Prostate gland (tissue), 2 donors: Measurements from ENCODE around the gene SGCG. TPM values are rescaled to one million over a fixed set of nuclear protein-coding genes. Genes with fewer than 3 reads are reported as not detected.

Experiments
- DNase-seq: peaks from one replicate; pipeline ENCODE4 v3.0.0-alpha.2; 2019; ENCODE audit warnings: low spot score
- H3K27ac ChIP-seq, 2 donors: fragments of 200-600 bp; sonication (generic); 2 replicates each; pipeline ENCODE4 v1.5.1; 2017 to 2019
- H3K27me3 ChIP-seq: fragments of 200-600 bp; sonication (generic); replicated peaks from 2 replicates; pipeline ENCODE4 v1.5.1; 2019; ENCODE audit not compliant: insufficient read depth
- H3K36me3 ChIP-seq, 2 donors: fragments of 200-600 bp; sonication (generic); 1 replicate in 1 of 2; 2 replicates in 1 of 2; pipeline versions ENCODE4 v1.5.1 to v1.8.1; 2017 to 2019
- H3K4me1 ChIP-seq: fragments of 200-600 bp; sonication (generic); replicated peaks from 2 replicates; pipeline ENCODE4 v1.5.1; 2019
- H3K4me3 ChIP-seq, 2 donors: fragments of 200-600 bp; sonication (generic); 2 replicates each; pipeline ENCODE4 v1.5.1; 2017 to 2019
- H3K9me3 ChIP-seq: fragments of 200-600 bp; sonication (generic); 2 replicates; pipeline ENCODE4 v1.5.1; 2017
- POLR2A ChIP-seq: fragments of 450-650 bp; IDR thresholded peaks from one replicate; pipeline ENCODE4 v1.6.1; 2016; ENCODE audit warnings: antibody characterized with exemption, mild to moderate bottlenecking
- POLR2AphosphoS5 ChIP-seq: sonication (generic); formaldehyde crosslinking; IDR thresholded peaks from one replicate; pipeline ENCODE4 v1.6.1; 2017; ENCODE audit warnings: antibody characterized with exemption
- WGBS: methylation state at CpG from one replicate; pipeline ENCODE4 v1.1.5; 2018; 5-methylcytosine and 5-hydroxymethylcytosine counted together
- intact Hi-C: fragments of 100-400 bp; cut with DNase I; formaldehyde crosslinking; loops from one replicate; pipeline ENCODE4 v1.14.2; 2022
- total RNA-seq, 2 donors: library from RNA; depleted of rRNA; stranded (reverse); fragments of >200 nt; gene quantifications; one replicate each; pipeline ENCODE4 v1.1.0, GENCODE V29; 2016
- TF ChIP-seq, protein P1 (sequence below), 4 experiments: fragments of 200-600 bp in 2 of 4; fragments of 450-650 bp in 2 of 4; sonication (generic) in 2 of 4; IDR thresholded peaks; 1 replicate in 3 of 4; 2 replicates in 1 of 4; pipeline ENCODE4 v1.5.1; 2016 to 2019; ENCODE audit warnings: antibody characterized with exemption in 4 of 4, mild to moderate bottlenecking in 2 of 4, moderate library complexity in 2 of 4

SGCG gene
- total RNA-seq, 2 donors from 2014 or later: 1.3 to 1.9 TPM

- no peak for DNase-seq
- 27% methylated on average over 2 of the region's 2 CpGs for WGBS
- intact Hi-C loops: no loop called here
- Histone ChIP-seq H3K9me3 (no peaks in the 10 kb centered on the region), H3K36me3 (no peaks in the 10 kb centered on the region), H3K27ac (no peak overlapping the region), H3K4me1 (no peaks in the 10 kb centered on the region), H3K27me3 (no peaks in the 10 kb centered on the region), H3K4me3 (no peak overlapping the region)
- TF ChIP-seq, protein P1, sequence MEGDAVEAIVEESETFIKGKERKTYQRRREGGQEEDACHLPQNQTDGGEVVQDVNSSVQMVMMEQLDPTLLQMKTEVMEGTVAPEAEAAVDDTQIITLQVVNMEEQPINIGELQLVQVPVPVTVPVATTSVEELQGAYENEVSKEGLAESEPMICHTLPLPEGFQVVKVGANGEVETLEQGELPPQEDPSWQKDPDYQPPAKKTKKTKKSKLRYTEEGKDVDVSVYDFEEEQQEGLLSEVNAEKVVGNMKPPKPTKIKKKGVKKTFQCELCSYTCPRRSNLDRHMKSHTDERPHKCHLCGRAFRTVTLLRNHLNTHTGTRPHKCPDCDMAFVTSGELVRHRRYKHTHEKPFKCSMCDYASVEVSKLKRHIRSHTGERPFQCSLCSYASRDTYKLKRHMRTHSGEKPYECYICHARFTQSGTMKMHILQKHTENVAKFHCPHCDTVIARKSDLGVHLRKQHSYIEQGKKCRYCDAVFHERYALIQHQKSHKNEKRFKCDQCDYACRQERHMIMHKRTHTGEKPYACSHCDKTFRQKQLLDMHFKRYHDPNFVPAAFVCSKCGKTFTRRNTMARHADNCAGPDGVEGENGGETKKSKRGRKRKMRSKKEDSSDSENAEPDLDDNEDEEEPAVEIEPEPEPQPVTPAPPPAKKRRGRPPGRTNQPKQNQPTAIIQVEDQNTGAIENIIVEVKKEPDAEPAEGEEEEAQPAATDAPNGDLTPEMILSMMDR (IDR thresholded peaks at IDR 0.05): no peak
- peak; percentile 10 for TF ChIP-seq POLR2AphosphoS5
Measured at GRCh38 chr13:23325191-23325590, 144.4 kb downstream of the SGCG start.

GRCh38 chr13:23330356-23330755 is 149.6 kb downstream of the SGCG start:
- peak; percentile 25 for DNase-seq
- Histone ChIP-seq H3K4me1 (no peaks in the 10 kb centered on the region), H3K36me3 (no peaks in the 10 kb centered on the region), H3K27me3 (no peaks in the 10 kb centered on the region), H3K4me3 (no peak overlapping the region), H3K27ac (no peak overlapping the region), H3K9me3 (no peaks in the 10 kb centered on the region)
- WGBS: 40% methylated on average over 6 of the region's 6 CpGs
- TF ChIP-seq POLR2AphosphoS5: peak; percentile 26
- TF ChIP-seq, protein P1 (IDR thresholded peaks at IDR 0.05): no peak
- TF ChIP-seq POLR2A: no peak
- intact Hi-C loops: no loop called here

- Histone ChIP-seq H3K4me3 (no peak overlapping the region), H3K27me3 (no peaks in the 10 kb centered on the region), H3K4me1 (no peaks in the 10 kb centered on the region), H3K9me3 (no peaks in the 10 kb centered on the region), H3K27ac (no peak overlapping the region), H3K36me3 (no peaks in the 10 kb centered on the region)
- no peak for DNase-seq
- TF ChIP-seq POLR2A (no peak), POLR2AphosphoS5 (no peak)
- TF ChIP-seq, protein P1 (IDR thresholded peaks at IDR 0.05): no peak
- intact Hi-C loops: no loop called here
- 92% methylated on average over 1 of the region's 1 CpG for WGBS
Measured at GRCh38 chr13:23339225-23339624, 158.4 kb downstream of the SGCG start.

DNA sequence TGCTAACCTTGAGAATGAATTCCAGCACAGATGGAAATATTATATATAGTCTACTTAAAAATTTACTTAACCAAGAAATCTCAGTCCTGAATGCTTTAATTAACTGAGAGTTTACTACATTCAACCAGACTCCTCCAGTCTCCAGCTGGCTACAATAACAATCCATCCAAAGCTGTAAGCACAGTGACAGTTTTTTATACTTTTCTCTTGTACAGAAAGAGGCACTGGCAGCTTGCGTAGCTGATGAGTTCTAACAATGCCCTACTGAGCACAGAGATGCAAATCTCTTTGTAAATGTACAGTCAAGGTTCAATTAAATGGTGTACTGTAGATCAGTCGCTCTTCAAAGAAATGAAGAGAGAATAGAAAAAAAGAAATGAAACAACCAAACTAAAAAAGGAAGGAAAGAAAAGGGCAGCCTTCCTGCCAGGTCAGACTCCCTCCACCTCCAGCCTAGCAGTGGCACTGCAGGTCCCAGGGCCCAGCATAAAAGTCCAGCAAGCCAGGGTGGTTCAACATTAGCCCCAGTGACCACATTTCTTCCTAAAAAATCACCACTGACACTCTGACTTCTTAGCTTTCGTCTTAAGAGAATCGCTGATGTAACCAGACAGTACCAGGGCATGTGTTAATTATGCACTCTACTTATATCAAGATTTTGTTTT is 164.3 kb downstream of the SGCG start:
- H3K9me3 ChIP-seq: no peaks in the 10 kb centered on the region
- no peaks in the 10 kb centered on the region for H3K27me3 ChIP-seq
- TF ChIP-seq, protein P1 (IDR thresholded peaks at IDR 0.05): no peak
- TF ChIP-seq POLR2AphosphoS5 (no peak), POLR2A (no peak)
- no peak for DNase-seq
- no peaks in the 10 kb centered on the region for H3K4me1 ChIP-seq
- WGBS: 64% methylated on average over 4 of the region's 4 CpGs
- no peak overlapping the region for H3K4me3 ChIP-seq
- intact Hi-C loops: no loop called here
- no peak overlapping the region for H3K27ac ChIP-seq
- no peaks in the 10 kb centered on the region for H3K36me3 ChIP-seq

DNA sequence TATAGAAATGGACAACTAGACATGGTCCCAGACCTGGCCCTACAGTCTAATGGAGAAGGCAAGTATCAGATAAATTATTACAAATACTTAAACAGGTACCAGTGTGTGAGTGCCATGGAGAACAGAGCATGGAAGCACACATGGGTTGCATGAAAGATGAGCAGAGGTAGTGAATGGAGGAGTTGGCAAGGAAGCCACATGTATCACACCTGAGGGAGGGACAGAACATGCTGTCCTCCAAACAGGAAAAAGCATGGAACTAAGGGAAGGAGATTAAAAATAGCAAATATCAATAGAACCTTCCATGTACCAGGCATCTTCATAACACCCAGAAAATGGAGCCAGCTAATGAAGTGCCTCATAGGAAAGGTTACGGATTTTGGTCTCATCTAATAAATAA is 166.8 kb downstream of the SGCG start:
- H3K27me3 ChIP-seq: no peaks in the 10 kb centered on the region
- H3K36me3 ChIP-seq: no peaks in the 10 kb centered on the region
- intact Hi-C loops: no loop called here
- no peaks in the 10 kb centered on the region for H3K4me1 ChIP-seq
- no peak for TF ChIP-seq POLR2A
- TF ChIP-seq POLR2AphosphoS5: no peak
- TF ChIP-seq, protein P1 (IDR thresholded peaks at IDR 0.05): no peak
- H3K27ac ChIP-seq: no peak overlapping the region
- DNase-seq: no peak
- no peaks in the 10 kb centered on the region for H3K9me3 ChIP-seq
- H3K4me3 ChIP-seq: no peak overlapping the region
- 93% methylated on average over 1 of the region's 1 CpG for WGBS
